HG03565 (cell line): ENCODE data around the gene ARHGAP15.
"Not testable (repeated sequence)": the region's sequence is repeated elsewhere in the genome, so short reads cannot be mapped to it uniquely, and the experiment has no call there.

ENCODE experiments used
- ATAC-seq: cut with Tn5 transposase; IDR thresholded peaks from one replicate; pipeline ENCODE4 v1.9.1; 2021; ENCODE audit warnings: mild to moderate bottlenecking, moderate library complexity; ENCODE audit not compliant: unreplicated experiment

Gene ARHGAP15

DNA sequence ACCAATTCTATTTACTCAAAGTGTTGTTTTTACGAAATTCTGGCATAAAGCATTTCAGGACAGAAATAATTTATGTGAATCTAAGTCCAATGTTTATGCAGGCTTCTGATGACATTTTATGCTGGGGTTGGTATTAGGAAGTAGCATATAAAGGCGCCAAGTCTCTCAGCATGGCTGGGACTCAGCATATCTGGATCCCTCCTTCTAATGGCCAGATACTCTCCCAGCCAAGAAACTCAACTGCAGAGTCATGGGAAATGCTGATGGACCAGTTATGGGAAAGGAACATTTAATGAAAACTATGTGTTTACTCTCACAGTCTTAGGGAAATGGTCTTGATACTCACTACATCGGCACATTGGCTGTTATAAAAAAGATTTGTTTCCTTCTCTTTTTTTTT is 392.2 kb downstream of the ARHGAP15 start:
- no peak for ATAC-seq

DNA sequence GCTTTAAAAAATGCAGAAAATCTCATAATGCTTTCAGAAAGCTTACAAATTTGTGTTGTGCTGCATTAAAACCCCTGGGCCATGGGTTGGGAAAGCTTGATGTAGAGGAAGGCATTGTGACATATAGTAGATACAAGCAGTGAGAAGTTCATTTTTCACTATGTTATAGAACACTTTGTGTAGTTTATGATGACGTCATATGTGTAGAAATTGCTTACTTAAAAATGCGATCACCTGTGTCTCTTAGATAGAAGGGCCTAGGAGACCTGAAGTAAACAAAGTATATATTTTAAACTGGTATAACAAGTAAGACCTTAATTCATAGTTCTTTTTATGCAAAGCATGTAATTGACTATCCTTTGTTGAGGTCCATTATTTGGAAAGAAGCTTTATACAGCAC is 393.5 kb downstream of the ARHGAP15 start:
- no peak for ATAC-seq

DNA sequence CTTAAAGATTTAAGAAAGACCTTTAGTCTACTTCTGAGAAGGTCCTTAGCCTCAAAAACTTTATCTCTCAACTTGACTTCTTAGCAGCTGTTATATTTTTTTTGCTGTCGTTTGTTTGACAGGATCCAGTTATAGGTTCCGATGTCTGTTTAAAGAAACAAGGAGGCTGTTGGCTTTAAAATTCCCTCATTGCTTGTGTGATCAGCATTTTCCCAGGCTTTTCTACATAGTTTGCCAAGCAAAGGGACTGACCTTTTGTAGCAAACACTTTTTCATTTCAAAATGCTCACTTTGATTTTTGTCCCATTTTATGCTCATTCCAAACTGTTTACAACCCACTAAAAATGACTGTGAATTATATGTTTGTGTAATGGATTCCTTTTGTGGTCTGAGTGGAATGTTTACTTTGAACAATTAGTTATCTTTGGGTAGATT is 394.9 kb downstream of the ARHGAP15 start:
- ATAC-seq: no peak

DNA sequence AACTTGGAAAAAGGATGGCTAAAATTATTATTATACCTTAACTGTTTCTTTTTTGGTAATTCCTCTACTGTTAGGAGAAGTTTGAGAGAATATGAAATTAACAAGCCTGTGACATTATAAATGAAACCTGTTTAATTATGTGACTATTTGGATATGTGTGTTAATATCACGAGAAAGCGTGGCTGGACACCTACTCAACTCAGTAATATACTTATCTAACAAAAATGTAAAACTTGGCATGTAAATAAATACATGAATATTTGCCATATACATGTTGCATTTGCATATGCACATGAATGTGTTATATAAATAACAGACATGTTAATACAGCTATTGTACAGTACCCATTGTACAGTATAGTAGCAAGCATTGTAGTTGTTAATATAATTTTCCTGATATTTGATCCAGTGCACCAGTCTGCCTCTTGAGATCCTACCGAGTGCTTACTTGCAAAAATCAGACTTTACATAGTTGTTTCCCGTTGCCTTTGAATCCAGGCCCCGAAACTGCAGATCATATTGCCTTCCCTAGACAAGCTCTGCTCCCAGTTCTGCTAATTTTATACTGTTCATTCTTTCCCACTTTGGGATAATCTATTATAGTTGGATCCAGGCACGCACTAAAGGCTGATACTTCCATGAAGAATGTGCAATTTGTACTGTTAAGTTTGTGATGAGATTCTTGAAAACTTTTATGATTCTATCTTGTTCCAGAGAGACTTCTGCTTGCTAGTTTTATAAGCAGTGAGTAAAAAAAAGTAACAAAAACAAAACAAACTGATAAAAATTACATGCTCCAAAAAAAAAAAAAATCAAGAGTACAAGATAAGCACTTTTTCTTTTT is 395.6 kb downstream of the ARHGAP15 start:
- no peak for ATAC-seq

DNA sequence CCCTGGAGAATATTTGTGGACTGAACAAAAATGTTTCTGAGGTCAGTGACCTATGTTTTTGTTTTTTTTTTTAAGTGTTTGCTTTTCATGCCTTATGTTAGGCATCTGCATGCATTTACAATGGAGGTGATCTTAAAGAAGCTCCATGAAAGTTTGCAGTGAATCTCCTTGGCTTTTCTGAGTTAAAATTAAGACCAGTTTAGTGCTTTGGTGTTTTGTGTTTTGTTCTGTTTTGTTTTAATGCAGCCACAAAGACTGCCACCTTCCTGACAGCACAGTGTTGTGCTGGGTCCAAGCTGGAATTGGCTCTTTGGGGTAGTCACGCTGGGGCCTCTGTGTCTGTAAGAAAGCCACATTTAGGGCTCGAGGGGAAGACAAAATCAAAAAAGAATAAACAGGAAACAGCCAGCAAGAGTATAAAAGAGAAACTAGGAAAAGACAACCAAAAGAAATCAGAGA is 396.2 kb downstream of the ARHGAP15 start:
- ATAC-seq: no peak

DNA sequence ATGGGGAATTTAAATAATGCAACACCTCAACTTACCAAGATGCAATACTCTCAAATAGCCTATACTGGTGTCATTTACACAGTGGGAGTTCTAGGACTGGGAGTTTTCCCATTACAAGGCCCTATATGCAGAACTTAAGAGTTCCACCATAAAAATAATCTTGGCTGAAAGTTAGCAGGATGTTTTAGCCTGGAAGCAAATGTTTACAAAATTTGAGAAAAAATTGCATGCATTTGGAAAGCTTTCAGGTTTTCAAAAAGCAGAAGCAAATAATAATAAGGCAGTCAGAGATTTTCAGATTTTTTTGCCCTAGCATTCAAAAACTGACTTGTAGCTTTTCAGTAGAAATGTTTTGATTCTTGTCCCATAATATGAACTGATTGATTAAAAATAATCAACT is 397.3 kb downstream of the ARHGAP15 start:
- ATAC-seq: no peak

DNA sequence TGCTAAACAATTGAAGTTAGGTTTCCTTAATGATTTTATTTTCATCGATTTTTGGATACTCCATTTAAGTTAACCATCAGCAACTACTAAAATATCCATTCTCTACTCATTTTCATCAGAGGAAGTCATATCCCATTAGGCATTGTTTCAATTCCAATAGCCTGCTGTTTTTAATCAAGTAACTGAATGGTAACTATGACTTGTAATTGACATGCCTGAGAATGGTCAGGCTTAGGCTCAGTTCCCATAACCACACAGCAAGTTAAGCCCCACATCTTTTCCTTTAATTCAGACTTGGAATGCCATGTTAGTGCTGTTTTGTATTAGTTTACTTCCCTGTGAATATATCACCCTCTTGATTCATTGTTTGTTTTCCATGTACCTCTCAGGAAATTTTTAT is 398.8 kb downstream of the ARHGAP15 start:
- no peak for ATAC-seq

DNA sequence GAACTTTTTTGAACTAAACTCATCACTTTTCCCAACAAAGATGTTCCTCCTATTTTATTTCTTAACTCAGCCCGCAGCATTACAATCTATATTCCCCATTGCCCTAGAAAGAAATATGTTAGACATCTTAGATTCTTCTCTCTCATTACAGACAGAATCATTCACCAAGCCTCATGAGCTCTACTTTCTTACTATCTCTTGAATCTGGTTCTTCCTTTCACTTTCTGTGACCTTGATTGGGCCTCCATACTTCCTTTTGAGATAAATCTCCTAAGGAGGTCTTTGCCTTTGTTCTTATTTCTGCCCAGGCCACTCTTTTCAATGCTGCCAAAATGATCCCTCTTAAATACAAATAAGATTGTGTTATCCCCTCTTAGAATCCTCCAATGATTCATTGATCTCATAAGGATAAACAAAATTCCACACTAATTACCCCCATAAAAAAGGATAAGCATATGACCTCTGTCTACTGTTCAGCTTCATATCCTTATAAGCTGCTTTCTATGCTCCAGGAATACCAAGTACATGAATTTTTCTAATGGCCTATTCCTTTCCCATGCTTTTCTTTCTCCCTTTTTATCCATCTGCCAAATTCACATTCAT is 400.0 kb downstream of the ARHGAP15 start:
- no peak for ATAC-seq

DNA sequence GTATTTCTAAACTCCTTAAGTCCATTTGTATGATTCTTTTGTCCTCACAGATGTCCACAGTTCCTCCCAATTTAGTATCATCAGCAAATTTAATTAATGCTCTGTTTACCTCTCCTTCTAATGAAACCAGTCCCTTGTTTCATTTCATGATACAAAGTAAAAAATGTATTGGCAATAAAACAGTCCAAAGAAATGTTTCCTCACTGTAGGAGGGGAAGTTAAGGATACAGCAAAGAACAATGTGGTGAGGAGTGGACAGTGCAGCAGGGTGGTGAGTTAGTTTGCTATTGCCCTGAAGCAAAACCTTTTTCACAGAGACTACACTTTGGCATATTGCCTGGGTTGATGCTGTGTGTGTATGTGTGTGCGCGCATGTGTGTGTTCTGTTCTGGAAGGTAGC is 401.5 kb downstream of the ARHGAP15 start:
- no peak for ATAC-seq

DNA sequence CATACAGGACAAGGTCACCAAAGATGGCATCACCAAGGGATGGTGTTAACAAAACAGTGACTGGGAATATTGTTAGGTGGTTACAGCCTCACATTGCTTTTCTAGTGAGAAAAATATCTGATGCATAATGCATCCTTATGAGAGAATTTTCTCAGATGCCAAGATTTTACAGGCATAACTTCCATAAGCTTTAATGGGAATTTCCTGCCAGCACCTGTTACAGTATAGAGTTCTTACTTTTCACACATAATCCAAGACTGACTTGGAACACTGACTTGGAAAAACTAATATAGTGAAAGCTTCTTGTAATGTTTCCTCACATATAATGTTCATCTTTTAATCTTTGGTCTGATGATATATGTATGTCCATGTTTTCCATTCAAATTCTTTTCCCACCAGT is 402.8 kb downstream of the ARHGAP15 start:
- no peak for ATAC-seq

DNA sequence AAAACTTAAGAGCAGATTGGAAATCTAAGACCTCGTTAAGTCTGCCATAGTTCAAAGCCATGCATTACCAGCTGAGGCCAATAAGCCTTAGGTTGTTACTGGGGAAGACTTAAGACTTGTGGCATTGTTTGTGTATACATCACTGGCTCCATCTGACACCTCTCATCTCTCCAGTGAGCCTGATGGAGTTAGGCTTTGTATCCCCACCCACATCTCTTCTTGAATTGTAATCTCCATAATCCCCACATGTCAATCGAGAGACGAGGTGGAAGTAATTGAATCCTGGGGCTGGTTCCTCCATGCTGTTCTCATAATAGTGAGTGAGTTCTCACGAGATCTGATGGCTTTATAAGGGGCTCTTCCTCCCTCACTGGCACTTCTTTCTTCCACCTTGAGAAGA is 404.6 kb downstream of the ARHGAP15 start:
- ATAC-seq: no peak

DNA sequence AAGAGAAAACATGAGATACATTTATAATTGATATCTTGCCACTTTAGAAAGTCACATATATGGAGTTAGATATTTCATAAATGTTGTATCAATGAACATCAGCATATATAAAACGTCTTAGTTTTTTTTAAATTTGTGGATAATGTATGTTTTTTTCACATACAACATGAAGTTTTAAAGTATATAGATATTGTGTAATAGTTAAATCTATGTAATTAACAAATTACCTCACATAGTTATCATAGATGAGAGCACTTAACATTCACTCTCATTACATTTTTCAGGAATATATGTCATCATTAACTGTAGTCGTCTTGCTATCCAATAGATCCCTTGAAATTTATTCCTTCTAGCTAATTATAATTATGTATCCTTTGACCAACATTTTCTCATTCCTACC is 406.6 kb downstream of the ARHGAP15 start:
- ATAC-seq: no peak

DNA sequence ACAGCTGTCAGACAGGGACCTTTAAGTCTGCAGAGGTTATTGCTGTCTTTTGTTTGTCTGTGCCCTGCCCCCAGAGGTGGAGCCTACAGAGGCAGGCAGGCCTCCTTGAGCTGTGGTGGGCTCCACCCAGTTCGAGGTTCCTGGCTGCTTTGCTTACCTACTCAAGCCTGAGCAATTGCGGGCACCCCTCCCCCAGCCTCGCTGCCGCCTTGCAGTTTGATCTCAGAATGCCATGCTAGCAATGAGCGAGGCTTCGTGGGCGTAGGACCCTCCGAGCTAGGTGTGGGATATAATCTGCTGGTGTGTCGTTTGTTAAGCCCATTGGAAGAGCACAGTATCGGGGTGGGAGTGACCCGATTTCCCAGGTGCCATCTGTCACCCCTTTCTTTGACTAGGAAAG is 412.7 kb downstream of the ARHGAP15 start:
- not testable (repeated sequence) for ATAC-seq

DNA sequence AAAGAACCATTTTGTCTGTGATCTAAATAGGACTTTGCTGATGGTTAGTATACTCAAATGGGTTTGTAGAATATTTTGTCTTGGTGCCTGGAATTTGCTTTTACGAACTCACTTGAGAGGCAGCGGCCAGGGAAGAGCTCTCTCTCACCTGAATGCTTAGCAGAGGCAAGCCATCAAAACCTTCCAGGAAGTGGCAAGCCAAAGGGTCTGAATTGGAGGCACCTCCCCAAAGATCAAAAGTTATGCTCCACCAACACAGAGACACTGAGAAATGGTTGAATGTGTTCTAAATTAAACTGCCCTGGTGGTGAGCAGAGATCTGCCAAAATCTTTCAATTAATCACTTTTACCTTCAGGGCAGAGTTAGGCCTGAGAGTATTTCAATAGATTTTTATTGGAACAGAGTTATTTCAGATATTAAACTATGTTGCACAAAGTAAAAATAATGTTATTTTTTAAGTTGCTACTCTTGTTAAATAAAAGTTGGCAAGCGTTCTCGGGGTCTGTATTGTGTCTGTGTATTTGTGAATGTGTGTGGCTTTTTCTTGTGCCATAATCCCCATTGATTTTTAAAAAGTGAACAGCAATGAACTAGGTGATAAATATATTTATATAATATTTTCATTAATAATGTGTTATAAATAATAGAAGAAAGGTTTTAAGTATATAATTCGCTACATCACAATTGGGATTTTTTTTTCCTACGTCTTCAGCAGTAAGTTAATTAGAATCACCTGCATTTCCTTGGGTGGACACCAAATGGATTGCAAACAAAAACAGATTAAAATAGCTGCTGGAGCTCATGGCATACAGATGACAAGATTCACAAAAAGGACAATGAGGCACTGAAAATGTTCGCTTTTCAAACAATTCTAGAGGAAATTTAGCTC is 416.1 kb downstream of the ARHGAP15 start:
- no peak for ATAC-seq

DNA sequence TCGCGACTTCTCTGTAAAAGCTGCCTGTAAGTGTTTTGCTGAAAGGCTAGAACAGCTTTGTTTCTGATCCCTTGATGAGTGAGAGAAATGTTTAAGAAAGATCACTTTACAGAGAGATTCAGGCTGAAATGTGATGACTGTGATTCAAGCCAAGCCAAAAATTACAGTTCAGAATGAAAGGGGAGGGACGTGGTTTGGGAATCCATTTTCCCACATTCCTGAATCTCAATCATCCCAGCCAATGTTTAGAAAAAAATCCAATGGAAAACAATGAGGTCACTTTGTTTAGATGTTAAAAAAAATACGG is 416.7 kb downstream of the ARHGAP15 start:
- no peak for ATAC-seq

DNA sequence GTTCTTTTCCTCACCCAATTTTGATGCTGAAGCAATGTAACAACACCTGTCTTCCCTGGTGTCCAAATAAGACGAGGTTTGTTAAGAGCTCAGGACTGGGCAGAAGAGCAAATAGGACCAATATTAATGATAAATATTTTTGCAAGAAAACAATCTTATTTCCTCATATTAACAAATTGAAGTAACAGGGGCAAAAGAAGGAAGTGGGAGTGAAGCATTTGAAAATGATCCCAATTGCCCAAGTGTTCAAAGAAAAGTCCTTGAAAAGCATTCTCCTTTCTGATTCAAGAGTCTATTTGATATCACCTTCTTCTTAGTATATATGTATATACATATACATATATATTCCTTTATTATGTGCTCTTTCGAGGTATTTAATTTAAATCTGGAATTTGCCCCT is 418.8 kb downstream of the ARHGAP15 start:
- ATAC-seq: no peak

DNA sequence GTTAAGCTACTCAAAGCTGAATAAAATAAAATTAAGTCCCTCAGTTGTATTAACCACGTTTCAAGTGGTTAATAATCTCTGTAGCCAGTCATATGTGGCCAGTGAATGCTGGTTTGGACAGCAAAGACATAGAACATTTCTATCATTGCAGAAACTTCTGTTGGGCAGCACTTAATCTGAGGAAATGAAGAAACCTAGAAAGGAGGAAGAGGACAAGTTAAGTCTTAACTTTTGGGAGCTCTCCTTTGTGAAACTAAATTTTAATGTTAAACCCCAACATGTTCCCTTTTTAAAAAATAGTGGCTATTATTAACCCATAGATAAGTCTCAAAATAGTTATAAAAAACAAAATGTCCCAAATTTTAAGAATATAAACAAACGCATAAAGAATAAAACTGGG is 421.3 kb downstream of the ARHGAP15 start:
- no peak for ATAC-seq

DNA sequence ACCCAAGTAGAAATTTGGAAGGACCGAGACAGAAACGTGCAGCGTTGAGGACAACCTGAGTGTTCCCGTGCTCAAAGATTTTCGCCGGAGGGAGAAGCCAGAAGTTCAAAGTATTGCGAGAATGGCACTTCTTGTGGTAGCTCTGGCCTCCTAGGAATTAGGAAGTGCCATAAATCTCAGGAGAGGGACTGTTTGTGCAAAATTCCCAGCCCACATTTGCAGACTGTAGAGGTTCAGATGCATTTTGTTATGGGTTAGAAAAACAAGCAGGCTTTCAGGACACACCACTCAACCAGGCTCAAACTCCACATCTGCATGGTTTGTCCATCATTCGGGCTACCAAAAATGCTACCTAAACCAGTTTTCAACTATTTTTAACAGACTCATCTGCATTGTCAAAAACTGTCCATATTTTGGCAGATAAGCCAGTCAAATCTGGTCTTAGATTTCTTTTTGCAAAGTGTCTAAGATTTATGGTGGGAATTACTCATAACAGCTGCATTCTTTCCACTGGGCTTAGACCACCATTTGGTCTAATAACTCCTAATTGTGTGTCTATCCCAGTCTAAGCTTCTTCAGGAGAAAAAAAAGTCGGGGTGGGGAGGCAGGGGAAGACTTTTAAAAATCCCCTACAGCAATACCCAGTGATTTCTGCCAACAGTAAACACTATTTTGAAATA is 422.9 kb downstream of the ARHGAP15 start:
- ATAC-seq: no peak

DNA sequence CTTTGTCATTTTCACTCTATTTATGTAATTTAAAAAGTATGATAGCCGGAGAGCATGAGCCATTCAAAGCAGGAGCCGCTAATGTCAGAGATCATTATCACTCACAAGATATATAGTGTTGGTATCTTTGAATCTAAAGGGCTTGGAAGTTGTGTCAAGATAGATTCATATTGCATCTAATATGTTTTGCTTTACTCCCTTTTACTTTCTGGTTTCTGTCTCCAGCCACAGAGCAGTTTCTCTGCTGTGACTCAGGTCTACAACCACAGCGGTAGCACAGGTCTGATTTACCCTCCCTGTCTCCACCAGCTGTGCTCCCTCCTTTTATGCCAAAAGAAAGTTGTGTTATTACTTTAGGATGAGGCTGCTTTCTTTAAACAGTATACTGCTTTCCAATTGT is 424.0 kb downstream of the ARHGAP15 start:
- peak; percentile 76 for ATAC-seq

DNA sequence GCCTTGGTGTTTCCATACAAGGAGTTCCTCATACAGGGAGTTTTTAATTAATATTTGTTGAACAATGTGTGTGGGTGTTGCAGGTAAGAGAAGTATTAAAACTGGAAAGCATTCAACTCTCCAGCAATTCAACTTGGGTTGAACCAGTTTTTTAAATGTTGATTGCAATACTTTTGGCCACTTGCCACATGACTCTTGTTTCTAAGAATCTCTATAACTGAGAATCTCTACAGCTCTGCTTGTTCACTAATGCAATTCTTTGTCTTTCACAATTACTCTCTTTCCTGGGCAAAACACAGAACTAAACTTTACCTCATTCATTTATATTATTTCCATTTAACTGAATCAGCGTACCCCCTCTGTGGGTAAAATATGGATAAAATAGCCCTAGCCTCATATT is 429.4 kb downstream of the ARHGAP15 start:
- no peak for ATAC-seq

DNA sequence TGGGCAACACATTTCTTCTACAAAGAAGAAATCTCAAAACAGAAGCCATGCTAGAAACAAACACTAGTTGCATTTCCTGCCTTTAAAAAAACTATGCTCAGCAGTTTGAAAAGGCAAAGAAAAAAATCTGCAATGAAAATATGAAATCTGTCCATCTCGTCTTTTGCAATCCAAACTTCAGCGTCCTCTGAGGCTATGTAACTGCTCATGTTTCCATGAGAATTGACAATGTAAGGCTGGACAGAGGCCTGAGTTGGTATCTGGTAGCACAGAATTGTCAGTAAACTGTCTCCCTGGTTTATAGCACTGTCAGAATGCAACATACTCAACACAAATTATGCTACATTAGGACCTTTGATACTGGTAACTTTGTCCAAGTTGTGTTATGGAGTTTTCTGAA is 429.9 kb downstream of the ARHGAP15 start:
- no peak for ATAC-seq
